HepG2 (cell line): ENCODE data around the gene NDOR1. TPM values are rescaled to one million over a fixed set of nuclear protein-coding genes. Genes with fewer than 3 reads are reported as not detected.

Experiments used
- ATAC-seq: fragments of 200-7000 bp; cut with Tn5 transposase; 3 replicates; pipeline ENCODE4 v1.9.1; 2020; ENCODE audit warnings: mild to moderate bottlenecking, moderate library complexity
- BruUV-seq: library from RNA; stranded (reverse); fragments of 400-500 nt; replicated peaks from 2 replicates; lab custom pipeline; 2021; lab: Mats Ljungman, UMichigan
- CTCF ChIA-PET: fragments of 300-600 bp; formaldehyde crosslinking; extraction: SDS; loops from one replicate; lab custom pipeline; 2021; ENCODE audit warnings: low total read pairs, inconsistent platforms, low intra/inter-chr PET ratio; lab: Yijun Ruan, JAX
- POLR2A ChIA-PET: fragments of 350-600 bp; sonication (Branson Sonifier 250); formaldehyde crosslinking; loops from one replicate; lab custom pipeline; 2020; ENCODE audit warnings: antibody characterized with exemption, inconsistent platforms; lab: Yijun Ruan, JAX
- DNase-seq: peaks from one replicate; pipeline ENCODE4 v3.0.0-alpha.2; 2015; ENCODE audit warnings: low spot score
- FAIRE-seq: peaks from 3 replicates; lab custom pipeline; 2011; peaks lifted over from hg19 to GRCh38; lab: Jason Lieb, UNC
- H2AFZ ChIP-seq: one replicate; pipeline ENCODE4 v1.6.1; 2011; ENCODE audit warnings: low read length, inconsistent platforms
- H3K27ac ChIP-seq: fragments of 300-600 bp; 3 replicates; pipeline ENCODE4 v1.8.0; 2011; ENCODE audit warnings: mixed run types, mild to moderate bottlenecking, mixed read lengths, low read length, inconsistent platforms; ENCODE audit not compliant: insufficient read depth; ENCODE audit errors: extremely low read length
- H3K27me3 ChIP-seq, 2 experiments: fragments of 200-600 bp in 1 of 2; 2 replicates in 1 of 2; 3 replicates in 1 of 2; pipeline versions ENCODE4 v1.6.0 to v1.8.0; 2011; ENCODE audit warnings: low read length in 2 of 2, mild to moderate bottlenecking in 2 of 2, moderate library complexity in 2 of 2, inconsistent platforms in 1 of 2; ENCODE audit not compliant: insufficient read depth in 2 of 2, control insufficient read depth in 1 of 2
- H3K36me3 ChIP-seq, 2 experiments: fragments of 200-600 bp in 1 of 2; replicated peaks in 1 of 2; 2 replicates in 1 of 2; 3 replicates in 1 of 2; pipeline versions ENCODE4 v1.5.1 to v1.8.0; 2011; ENCODE audit warnings: low read length in 2 of 2, inconsistent platforms in 1 of 2; ENCODE audit not compliant: insufficient read depth in 2 of 2, control insufficient read depth in 1 of 2
- H3K4me1 ChIP-seq: 2 replicates; pipeline ENCODE4 v1.5.1; 2012; ENCODE audit warnings: low read length, inconsistent platforms; ENCODE audit not compliant: insufficient read depth
- H3K4me2 ChIP-seq: 2 replicates; pipeline ENCODE4 v1.6.0; 2011; ENCODE audit warnings: low read depth, low read length, inconsistent platforms
- H3K4me3 ChIP-seq, 3 experiments: fragments of 200-600 bp in 1 of 3; sonication (generic), shearing (Covaris generic) in 1 of 3; replicated peaks in 1 of 3; 2 replicates each; pipeline ENCODE4 v1.5.1; 2011 to 2016; ENCODE audit warnings: low read length in 3 of 3, inconsistent platforms in 2 of 3, low read depth in 2 of 3, mild to moderate bottlenecking in 2 of 3, control low read depth in 1 of 3, mixed read lengths in 1 of 3; ENCODE audit not compliant: insufficient read depth in 1 of 3
- H3K79me2 ChIP-seq: one replicate; pipeline ENCODE4 v1.6.1; 2011; ENCODE audit warnings: low read length, inconsistent platforms; ENCODE audit not compliant: insufficient read depth
- H3K9ac ChIP-seq: 2 replicates; pipeline ENCODE4 v1.6.0; 2011; ENCODE audit warnings: mild to moderate bottlenecking, low read depth, low read length, inconsistent platforms; ENCODE audit not compliant: insufficient read depth
- H3K9me3 ChIP-seq: 2 replicates; pipeline ENCODE4 v1.5.1; 2012; ENCODE audit warnings: mild to moderate bottlenecking, low read length
- H4K20me1 ChIP-seq: 2 replicates; pipeline ENCODE4 v1.6.0; 2011; ENCODE audit warnings: inconsistent platforms, mild to moderate bottlenecking, low read length, moderate library complexity; ENCODE audit not compliant: insufficient read depth
- ATF7-NPFF ChIP-seq: sonication (generic); formaldehyde crosslinking; IDR thresholded peaks from 2 replicates; pipeline ENCODE4 v1.8.1; 2023; ENCODE audit warnings: mild to moderate bottlenecking, low read depth, missing genetic modification reagents, moderate library complexity
- CC2D1A ChIP-seq: sonication (generic); formaldehyde crosslinking; IDR thresholded peaks from 2 replicates; pipeline ENCODE4 v1.8.1; 2023; ENCODE audit warnings: mild to moderate bottlenecking, missing genetic modification reagents
- CCAR2 ChIP-seq: fragments of 200-400 bp; formaldehyde crosslinking; optimal IDR thresholded peaks from 2 replicates; pipeline ENCODE3; 2018; ENCODE audit warnings: low read depth, mild to moderate bottlenecking, low read length, moderate library complexity
- CENPT ChIP-seq: sonication (generic); formaldehyde crosslinking; IDR thresholded peaks from 2 replicates; pipeline ENCODE4 v1.8.0; 2022; ENCODE audit warnings: low read depth, mild to moderate bottlenecking, moderate library complexity, missing genetic modification reagents
- CENPX ChIP-seq: sonication (generic); formaldehyde crosslinking; IDR thresholded peaks from 2 replicates; pipeline ENCODE4 v1.9.0; 2021; ENCODE audit warnings: mild to moderate bottlenecking, missing genetic modification reagents, moderate library complexity
- DMAP1 ChIP-seq: IDR thresholded peaks from 2 replicates; pipeline ENCODE4 v1.6.1; 2016
- EED ChIP-seq: sonication (generic); formaldehyde crosslinking; IDR thresholded peaks from 2 replicates; pipeline ENCODE4 v1.5.0; 2020; ENCODE audit warnings: mild to moderate bottlenecking, missing genetic modification reagents
- GLMP ChIP-seq: sonication (generic); formaldehyde crosslinking; IDR thresholded peaks from 2 replicates; pipeline ENCODE4 v1.9.0; 2021; ENCODE audit warnings: missing genetic modification reagents, mild to moderate bottlenecking, borderline replicate concordance
- GMEB1 ChIP-seq: sonication (generic); formaldehyde crosslinking; IDR thresholded peaks from 2 replicates; pipeline ENCODE4 v1.5.1; 2020; ENCODE audit warnings: missing genetic modification reagents, mild to moderate bottlenecking, borderline replicate concordance
- GMEB2 ChIP-seq: IDR thresholded peaks from 2 replicates; pipeline ENCODE4 v1.6.1; 2016; ENCODE audit warnings: missing biosample characterization, missing genetic modification reagents, low read depth
- HINFP ChIP-seq: sonication (generic); formaldehyde crosslinking; IDR thresholded peaks from 2 replicates; pipeline ENCODE4 v1.4.0; 2020; ENCODE audit warnings: low read depth, mild to moderate bottlenecking, missing genetic modification reagents
- JUND ChIP-seq: sonication (generic); formaldehyde crosslinking; IDR thresholded peaks from 2 replicates; pipeline ENCODE4 v1.8.0; 2022; ENCODE audit warnings: mild to moderate bottlenecking, missing genetic modification reagents
- MAX ChIP-seq: IDR thresholded peaks from 2 replicates; pipeline ENCODE4 v1.6.1; 2012; ENCODE audit warnings: inconsistent platforms
- NR2F6 ChIP-seq, 2 experiments: IDR thresholded peaks; 2 replicates each; pipeline ENCODE4 v1.6.1; 2016; ENCODE audit warnings: antibody characterized with exemption in 1 of 2, mild to moderate bottlenecking in 1 of 2
- YY1 ChIP-seq: IDR thresholded peaks from 2 replicates; pipeline ENCODE4 v1.6.1; 2011; ENCODE audit warnings: low read length, low read depth, moderate library complexity, mild to moderate bottlenecking; ENCODE audit not compliant: insufficient read depth, insufficient replicate concordance
- ZNF282 ChIP-seq: fragments of 450-650 bp; IDR thresholded peaks from 2 replicates; pipeline ENCODE4 v1.6.1; 2018; ENCODE audit not compliant: partially characterized antibody
- ZNF331 ChIP-seq: sonication (generic); formaldehyde crosslinking; IDR thresholded peaks from 2 replicates; pipeline ENCODE4 v1.4.0; 2020; ENCODE audit warnings: missing genetic modification reagents
- ZNF564 ChIP-seq: sonication (generic); formaldehyde crosslinking; IDR thresholded peaks from 2 replicates; pipeline ENCODE4 v1.8.1; 2023; ENCODE audit warnings: mild to moderate bottlenecking, missing genetic modification reagents
- ZNF775 ChIP-seq: sonication (generic); formaldehyde crosslinking; IDR thresholded peaks from 2 replicates; pipeline ENCODE4 v1.4.0; 2020; ENCODE audit warnings: missing genetic modification reagents, mild to moderate bottlenecking, moderate library complexity, borderline replicate concordance
- ZNF788 ChIP-seq: sonication (generic); formaldehyde crosslinking; IDR thresholded peaks from 2 replicates; pipeline ENCODE4 v1.5.0; 2020; ENCODE audit warnings: mild to moderate bottlenecking, missing genetic modification reagents, borderline replicate concordance
- WGBS: methylation state at CpG from one replicate; pipeline ENCODE4 v1.1.6; 2017; ENCODE audit warnings: low lambda C conversion rate; 5-methylcytosine and 5-hydroxymethylcytosine counted together
- in situ Hi-C: cut with HindIII; loops from 2 replicates; pipeline ENCODE4 v1.10.0; 2017; ENCODE audit warnings: low pct_unique_long_range_greater_than_20kb; ENCODE audit not compliant: extremely low pct_ligation_motif_present
- intact Hi-C: fragments of 100-400 bp; cut with micrococcal nuclease; formaldehyde crosslinking; loops from one replicate; pipeline ENCODE4 v1.10.0; 2022; ENCODE audit not compliant: unreplicated experiment
- polyA plus RNA-seq, 8 experiments: library from polyadenylated mRNA; depleted of rRNA in 3 of 8; stranded (reverse) in 7 of 8; unstranded in 1 of 8; fragments of >200 nt; fragmentation: Illumina TruSeq in 4 of 8; extraction: Trizol in 4 of 8; gene quantifications; 2 replicates each; pipeline versions ENCODE4 v1.2.1 to v1.2.3, GENCODE V29; 2011 to 2016; ENCODE audit warnings: low read depth in 4 of 8, missing spikeins in 1 of 8, mixed read lengths in 1 of 8; ENCODE audit not compliant: insufficient read depth in 1 of 8
- total RNA-seq, 5 experiments: library from RNA; depleted of rRNA; stranded (reverse); fragments of >200 nt; fragmentation: Illumina TruSeq; extraction: Trizol; gene quantifications; 2 replicates each; pipeline ENCODE4 v1.2.3, GENCODE V29; 2016; ENCODE audit warnings: low read depth in 1 of 5

NDOR1 gene
- total and polyA plus RNA-seq, 2 of the 13 experiments (the other 11 are each of a cell fraction or from before 2014, with no cell fraction given), result 3.6 to 8.7 TPM

- H3K79me2 ChIP-seq, result no peaks in the 10 kb centered on the region
- H3K4me1 ChIP-seq, result peaks cover 9% of the 10 kb centered on the region
- intact Hi-C loops, result no loop called here
- no peaks in the 10 kb centered on the region for H3K36me3 ChIP-seq
- ChIA-PET POLR2A (interaction anchor here (1.0 to 1.6 kb wide), 3 partner anchors 32 to 108 kb away, joined by 3 to 4 read pairs (median 3); partner anchors contain the start of gene RNF224), CTCF (no interaction called here)
- no TSS peak for BruUV-seq
- ATAC-seq, result peak; percentile 4; the same call in 2 of the 3 replicates
- H3K4me2 ChIP-seq, result peak overlapping the region; percentile 76
- no peaks in the 10 kb centered on the region for H3K9me3 ChIP-seq
- in situ Hi-C loops, result no loop called here
- H2AFZ ChIP-seq, result no peak overlapping the region
- FAIRE-seq, result no peak
- H4K20me1 ChIP-seq, result no peaks in the 10 kb centered on the region
- no peak overlapping the region for H3K27ac ChIP-seq
- DNase-seq, result no peak
- 0% methylated on average over 7 of the region's 36 CpGs for WGBS
- H3K4me3 ChIP-seq, result peak overlapping the region in 2 of 3 experiments; percentile 31 to 65; a peak in 2 of 6 replicates
- H3K9ac ChIP-seq, result no peak overlapping the region
- peaks cover 11 to 79% of the 10 kb centered on the region in 2 experiments; a peak in 3 of 5 replicates for H3K27me3 ChIP-seq
- TF ChIP-seq MAX (peak; percentile 44; the same call in 1 of the 2 replicates), ATF7-NPFF (no peak), ZNF331 (CRISPR knock-in tag) (no peak), DMAP1 (CRISPR knock-in tag) (no peak), ZNF282 (no peak), HINFP (CRISPR knock-in tag) (no peak), CC2D1A (CRISPR knock-in tag) (no peak), NR2F6 (IDR thresholded peaks at IDR 0.05) (no peak), NR2F6 (CRISPR knock-in tag; IDR thresholded peaks at IDR 0.05) (no peak), YY1 (no peak), ZNF788 (CRISPR knock-in tag) (no peak), EED (peak; percentile 12; the same call in 1 of the 2 replicates), CENPT (CRISPR knock-in tag) (no peak), GMEB1 (no peak), CENPX (CRISPR knock-in tag) (no peak), GLMP (no peak), JUND (no peak), ZNF564 (CRISPR knock-in tag) (peak; percentile 58; the same call in 1 of the 2 replicates), ZNF775 (CRISPR knock-in tag) (no peak), GMEB2 (CRISPR knock-in tag) (no peak), CCAR2 (no peak)
These were observed 37.0 kb upstream of the NDOR1 start for GRCh38 chr9:137168573-137168903.
